NCI-H1436 (cell line): Measurements from ENCODE around the gene SP1.
"Not testable (repeated sequence)": the region's sequence is repeated elsewhere in the genome, so short reads cannot be mapped to it uniquely, and the experiment has no call there.

ENCODE experiments used
- DNase-seq: peaks from one replicate; lab custom pipeline; 2025; lab: John Stamatoyannopoulos, UW

SP1 gene

GRCh38 chr12:53380104-53380793 lies at the start of gene SP1:
SP1 (plus strand) TSS chr12:53380176; CDS start chr12:53380292, 116 bp downstream.
- DNase-seq: peak; percentile 80

GRCh38 chr12:53330671-53331070 lies 49.3 kb upstream of the SP1 start:
- no peak for DNase-seq

- DNase-seq: not testable (repeated sequence)
Observed at GRCh38 chr12:53332339-53332738, 47.6 kb upstream of the SP1 start.

GRCh38 chr12:53332744-53333143 lies 47.2 kb upstream of the SP1 start:
- DNase-seq: no peak

GRCh38 chr12:53333289-53333688 lies 46.7 kb upstream of the SP1 start:
- no peak for DNase-seq

GRCh38 chr12:53333845-53334244 lies 46.1 kb upstream of the SP1 start:
- DNase-seq: no peak

GRCh38 chr12:53334822-53335221 lies 45.2 kb upstream of the SP1 start:
- DNase-seq: no peak

GRCh38 chr12:53336181-53336681 lies 43.7 kb upstream of the SP1 start, which contains the start of gene SP7:
SP7 (minus strand) TSS chr12:53336354; CDS start chr12:53335646, 708 bp downstream.
- peak; percentile 8 for DNase-seq

- DNase-seq: no peak
Observed at GRCh38 chr12:53338017-53338416, 42.0 kb upstream of the SP1 start.

- DNase-seq: no peak
Observed at GRCh38 chr12:53338916-53339315, 41.1 kb upstream of the SP1 start.

- no peak for DNase-seq
Observed at GRCh38 chr12:53340398-53340797, 39.6 kb upstream of the SP1 start.

GRCh38 chr12:53343449-53343848 lies 36.5 kb upstream of the SP1 start:
- DNase-seq: no peak

- no peak for DNase-seq
Observed at GRCh38 chr12:53343969-53344368, 36.0 kb upstream of the SP1 start.

GRCh38 chr12:53344487-53344823 lies 35.5 kb upstream of the SP1 start:
- DNase-seq: no peak

GRCh38 chr12:53344824-53345485 lies 35.0 kb upstream of the SP1 start:
- DNase-seq: peak; percentile 41

GRCh38 chr12:53345486-53346188 lies 34.3 kb upstream of the SP1 start:
- DNase-seq: no peak

GRCh38 chr12:53346491-53346890 lies 33.5 kb upstream of the SP1 start:
- no peak for DNase-seq

GRCh38 chr12:53347905-53348304 lies 32.1 kb upstream of the SP1 start:
- DNase-seq: no peak

- DNase-seq: peak; percentile 84
Observed at GRCh38 chr12:53352331-53353256, 27.4 kb upstream of the SP1 start.

- DNase-seq: no peak
Observed at GRCh38 chr12:53353257-53353655, 26.7 kb upstream of the SP1 start.

GRCh38 chr12:53355121-53355520 lies 24.9 kb upstream of the SP1 start:
- no peak for DNase-seq
